Esophagus (tissue), 2 donors: ENCODE measurements around the gene ZNF154. TPM values are rescaled to one million over a fixed set of nuclear protein-coding genes. Genes with fewer than 3 reads are reported as not detected.
"Not testable (repeated sequence)": the region's sequence is repeated elsewhere in the genome, so short reads cannot be mapped to it uniquely, and the experiment has no call there.

Experiments
- H3K27ac ChIP-seq, 2 donors: one replicate each; pipeline ENCODE4 v1.5.1; 2013; ENCODE audit warnings: low read depth in 2 of 2, mild to moderate bottlenecking in 2 of 2, inconsistent platforms in 1 of 2, low read length in 1 of 2, moderate library complexity in 1 of 2
- H3K27me3 ChIP-seq, 2 donors: one replicate each; pipeline ENCODE4 v1.6.1; 2013; ENCODE audit warnings: low read length in 2 of 2, control low read depth in 1 of 2, mild to moderate bottlenecking in 1 of 2; ENCODE audit not compliant: insufficient read depth in 2 of 2, control insufficient read depth in 1 of 2
- H3K36me3 ChIP-seq, 2 donors: one replicate each; pipeline ENCODE4 v1.6.1; 2013; ENCODE audit warnings: low read length in 1 of 2; ENCODE audit not compliant: control insufficient read depth in 2 of 2, insufficient read depth in 2 of 2
- H3K4me1 ChIP-seq, 2 donors: one replicate each; pipeline ENCODE4 v1.6.1; 2013; ENCODE audit warnings: low read length in 1 of 2; ENCODE audit not compliant: control insufficient read depth in 2 of 2, insufficient read depth in 2 of 2
- H3K4me3 ChIP-seq, 2 donors: one replicate each; pipeline ENCODE4 v1.5.1; 2013; ENCODE audit warnings: low read length in 2 of 2, mild to moderate bottlenecking in 2 of 2, low read depth in 1 of 2, moderate library complexity in 1 of 2
- H3K9me3 ChIP-seq, 2 donors: one replicate each; pipeline ENCODE4 v1.6.1; 2013; ENCODE audit warnings: mild to moderate bottlenecking in 2 of 2, low read depth in 1 of 2, low read length in 1 of 2, moderate library complexity in 1 of 2; ENCODE audit not compliant: control insufficient read depth in 2 of 2, insufficient read depth in 1 of 2
- WGBS, 2 donors: extraction: QIAGEN DNeasy Blood & Tissue Kit; methylation state at CpG; one replicate each; pipeline ENCODE4 v1.1.7; 2013; 5-methylcytosine and 5-hydroxymethylcytosine counted together
- polyA plus RNA-seq, 2 donors: library from polyadenylated mRNA; stranded (reverse); fragments of 200-250 nt; gene quantifications; one replicate each; pipeline ENCODE4 v1.2.3, GENCODE V29; 2013
- donor health status: healthy with polysubstance abuse.
- donor health status: Bipolar disorder and iron deficiency.

The ZNF154 gene
- polyA plus RNA-seq = 1 to 10 TPM in 1 of 2 donors, under 1 TPM in 1; 0.98 to 1.6 TPM

DNA sequence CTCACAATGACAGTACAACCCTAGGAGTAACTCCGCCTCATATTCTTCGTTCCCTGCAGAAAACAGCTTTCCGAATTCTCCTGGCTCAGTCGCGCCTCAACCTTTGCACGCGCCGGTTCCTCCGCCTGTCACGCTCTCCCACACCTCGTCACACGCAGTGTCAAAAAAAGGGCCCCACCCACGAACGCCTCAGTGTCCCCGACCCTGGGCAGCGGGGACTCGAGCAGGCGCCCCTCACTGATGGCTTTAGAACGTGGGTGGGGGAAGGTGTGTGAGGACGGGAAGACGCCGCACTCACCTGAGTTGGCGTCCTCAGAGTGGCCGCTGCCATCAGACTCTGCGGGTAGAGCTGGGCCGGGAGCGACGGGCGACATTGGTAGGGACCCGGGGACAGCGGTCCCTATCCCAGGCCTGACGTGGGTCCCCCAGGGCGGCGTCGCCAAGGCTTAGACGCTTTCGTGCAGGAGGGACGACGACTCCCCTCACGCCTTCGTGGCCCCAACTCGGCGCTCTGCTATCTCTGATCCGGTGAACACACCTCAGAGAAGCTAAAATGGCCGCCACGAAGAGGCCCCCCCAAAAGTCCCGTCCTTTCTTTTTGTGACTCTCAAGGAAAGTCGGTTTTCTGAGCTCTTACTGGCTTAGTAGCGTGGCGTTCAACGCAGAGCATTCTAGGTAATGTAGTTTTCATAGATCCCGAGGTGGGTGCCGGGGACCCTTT is at the start of gene ZNF154:
Gene ZNF154 (minus strand): TSS at position 564 of the 721 bp plus-strand sequence. CDS start 233 bp downstream, at position 331.
- no peaks in the 10 kb centered on the region for H3K27me3 ChIP-seq
- peak within 1 kb of the TSS; percentile 53 to 62 for H3K4me3 ChIP-seq
- H3K36me3 ChIP-seq = no peaks in the 10 kb centered on the region
- peaks cover 8 to 28% of the 10 kb centered on the region in 2 donors for H3K9me3 ChIP-seq
- 6 to 8% methylated on average over 53 of the region's 53 CpGs for WGBS, 2 donors
- H3K27ac ChIP-seq = peak within 1 kb of the TSS; percentile 67 to 80
- peaks cover 0 to 4% of the 10 kb centered on the region in 2 donors for H3K4me1 ChIP-seq

DNA sequence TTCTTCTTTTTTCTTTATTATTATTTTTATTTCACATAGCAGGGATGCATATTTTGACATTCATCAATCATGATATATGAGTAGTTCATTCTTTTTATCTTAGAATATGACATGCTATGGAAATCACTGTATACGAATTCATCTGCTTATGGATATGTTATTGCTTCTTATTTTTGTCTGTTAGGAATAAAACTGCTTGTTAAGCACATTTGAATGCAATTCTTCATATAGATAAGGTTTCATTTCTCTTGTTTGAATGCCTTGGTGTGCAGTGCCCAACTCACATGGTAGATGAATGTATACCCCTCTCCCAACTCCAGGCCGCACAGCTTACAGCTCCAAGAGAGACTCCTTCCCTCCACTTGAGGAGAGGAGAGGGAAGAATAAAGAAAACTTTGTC is 48.9 kb upstream of the ZNF154 start:
- no peak overlapping the region for H3K4me3 ChIP-seq
- no peaks in the 10 kb centered on the region for H3K4me1 ChIP-seq
- H3K27me3 ChIP-seq = no peaks in the 10 kb centered on the region
- WGBS, 2 donors = 91 to 95% methylated on average over 2 of the region's 2 CpGs
- H3K27ac ChIP-seq = no peak overlapping the region
- H3K36me3 ChIP-seq = peaks cover 28 to 29% of the 10 kb centered on the region in 2 donors
- H3K9me3 ChIP-seq = peaks cover 8 to 26% of the 10 kb centered on the region in 2 donors

GRCh38 chr19:57755031-57755430 is 46.0 kb upstream of the ZNF154 start:
- 86 to 91% methylated on average over 4 of the region's 4 CpGs for WGBS, 2 donors
- Histone ChIP-seq H3K4me1 (no peaks in the 10 kb centered on the region), H3K27ac (no peak overlapping the region), H3K27me3 (no peaks in the 10 kb centered on the region), H3K4me3 (no peak overlapping the region), H3K36me3 (peaks cover 48 to 52% of the 10 kb centered on the region in 2 donors), H3K9me3 (peaks cover 18 to 41% of the 10 kb centered on the region in 2 donors)

GRCh38 chr19:57754091-57754673 is 45.2 kb upstream of the ZNF154 start:
- Histone ChIP-seq H3K4me3 (no peak overlapping the region), H3K4me1 (no peaks in the 10 kb centered on the region), H3K36me3 (peaks cover 43 to 46% of the 10 kb centered on the region in 2 donors), H3K27me3 (no peaks in the 10 kb centered on the region), H3K27ac (no peak overlapping the region), H3K9me3 (peaks cover 10 to 36% of the 10 kb centered on the region in 2 donors)
- WGBS, 2 donors = 98% methylated on average over 10 of the region's 10 CpGs

- no peaks in the 10 kb centered on the region for H3K4me1 ChIP-seq
- H3K9me3 ChIP-seq = peaks cover 12 to 32% of the 10 kb centered on the region in 2 donors
- 96 to 97% methylated on average over 3 of the region's 3 CpGs for WGBS, 2 donors
- H3K27ac ChIP-seq = no peak overlapping the region
- H3K27me3 ChIP-seq = no peaks in the 10 kb centered on the region
- peak overlapping the region in 1 of 2 donors; percentile 74 for H3K4me3 ChIP-seq
- H3K36me3 ChIP-seq = peaks cover 27 to 31% of the 10 kb centered on the region in 2 donors
Observed at GRCh38 chr19:57748029-57748428, 39.0 kb upstream of the ZNF154 start.

DNA sequence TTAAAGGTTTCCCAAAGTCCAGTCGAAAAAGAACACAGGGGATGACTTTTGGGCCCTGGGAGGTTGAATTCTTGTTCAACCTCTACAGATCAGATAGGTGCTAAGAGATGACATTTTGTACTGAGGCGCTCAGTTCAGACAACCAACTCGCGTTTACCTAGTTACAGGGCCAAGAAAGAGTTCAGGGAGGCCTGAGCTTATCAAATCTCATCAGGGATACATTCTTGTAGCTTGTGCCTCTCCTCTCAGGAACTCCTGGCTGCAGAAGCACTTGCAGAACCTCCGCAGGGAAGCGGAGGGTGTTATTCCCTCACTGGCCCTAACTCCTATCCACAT is 38.4 kb upstream of the ZNF154 start:
- Histone ChIP-seq H3K36me3 (peaks cover 22 to 26% of the 10 kb centered on the region in 2 donors), H3K27ac (no peak overlapping the region), H3K4me3 (peak overlapping the region; percentile 74 to 96), H3K27me3 (no peaks in the 10 kb centered on the region), H3K9me3 (peaks cover 11 to 29% of the 10 kb centered on the region in 2 donors), H3K4me1 (no peaks in the 10 kb centered on the region)
- WGBS, 2 donors = 40 to 47% methylated on average over 6 of the region's 6 CpGs

DNA sequence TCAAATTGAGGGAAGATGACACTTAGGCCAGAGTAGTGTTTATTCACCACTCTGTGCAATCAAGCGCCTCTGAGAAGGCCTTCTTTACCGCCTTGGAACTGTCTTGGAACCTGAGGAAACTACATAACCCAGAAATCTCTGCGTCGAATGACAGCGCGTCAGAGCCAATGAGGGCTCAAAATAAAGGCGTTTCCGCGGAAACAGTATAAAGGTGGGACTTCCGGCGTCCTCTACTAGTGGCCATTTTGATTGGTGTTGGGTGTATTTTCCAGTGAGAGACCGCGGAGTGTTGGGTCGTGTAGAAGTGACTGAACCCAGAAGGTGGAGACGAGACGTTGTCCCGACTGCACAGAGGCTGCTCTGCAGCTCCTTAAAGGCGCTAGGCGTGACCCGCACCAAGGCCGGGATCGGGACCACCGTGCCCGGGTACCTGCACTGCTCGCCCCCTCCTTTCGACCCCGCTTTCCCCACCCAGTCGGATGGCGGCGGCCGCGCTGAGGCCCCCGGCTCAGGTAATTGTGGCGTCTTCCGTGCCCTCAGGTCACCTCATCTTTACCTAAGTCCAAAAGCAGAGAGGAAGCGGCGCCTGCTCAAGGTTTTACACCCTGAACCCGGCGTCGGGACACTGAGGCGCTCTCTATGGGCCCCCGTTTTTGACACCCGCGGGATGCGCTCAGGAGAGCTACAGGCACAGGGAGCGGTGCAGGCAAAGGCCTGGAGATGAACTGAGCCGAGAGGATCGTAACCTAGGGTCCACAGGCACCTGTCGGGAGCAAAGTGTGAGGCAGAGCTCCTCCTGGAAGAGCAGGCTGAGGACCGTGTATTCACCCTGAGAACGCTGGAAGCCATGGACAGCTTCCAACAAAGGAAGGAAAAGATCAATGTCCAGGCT is 37.8 kb upstream of the ZNF154 start, which contains the start of gene ZNF776:
Gene ZNF776 (plus strand): TSS at position 236 of the 892 bp plus-strand sequence. CDS start 244 bp downstream, at position 480.
- peak within 1 kb of the TSS; percentile 91 for H3K27ac ChIP-seq
- H3K27me3 ChIP-seq = no peaks in the 10 kb centered on the region
- H3K9me3 ChIP-seq = peaks cover 9 to 25% of the 10 kb centered on the region in 2 donors
- H3K4me1 ChIP-seq = no peaks in the 10 kb centered on the region
- peaks cover 16 to 20% of the 10 kb centered on the region in 2 donors for H3K36me3 ChIP-seq
- 1 to 2% methylated on average over 51 of the region's 51 CpGs for WGBS, 2 donors
- peak within 1 kb of the TSS; percentile 74 to 96 for H3K4me3 ChIP-seq

DNA sequence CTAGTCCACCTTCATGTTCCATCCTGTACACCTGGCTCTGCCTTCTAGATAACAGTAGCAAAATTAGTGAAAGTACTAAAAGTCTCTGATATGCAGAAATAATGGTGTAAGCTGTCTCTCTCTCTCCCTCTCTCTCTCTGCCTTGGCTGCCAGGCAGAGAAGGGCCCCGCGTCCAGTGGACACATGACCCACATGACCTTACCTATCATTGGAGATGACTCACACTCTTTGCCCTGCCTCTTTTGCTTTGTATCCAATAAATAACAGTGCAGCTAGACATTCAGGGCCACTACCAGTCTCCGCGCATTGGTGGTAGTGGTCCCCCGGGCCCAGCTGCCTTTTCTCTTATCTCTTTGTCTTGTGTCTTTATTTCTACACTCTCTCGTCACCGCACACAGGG is 29.8 kb upstream of the ZNF154 start:
- not testable (repeated sequence) for H3K36me3 ChIP-seq, H3K4me1 ChIP-seq, H3K9me3 ChIP-seq, H3K27ac ChIP-seq, H3K27me3 ChIP-seq, H3K4me3 ChIP-seq
- WGBS, 2 donors = 93% methylated on average over 7 of the region's 7 CpGs

DNA sequence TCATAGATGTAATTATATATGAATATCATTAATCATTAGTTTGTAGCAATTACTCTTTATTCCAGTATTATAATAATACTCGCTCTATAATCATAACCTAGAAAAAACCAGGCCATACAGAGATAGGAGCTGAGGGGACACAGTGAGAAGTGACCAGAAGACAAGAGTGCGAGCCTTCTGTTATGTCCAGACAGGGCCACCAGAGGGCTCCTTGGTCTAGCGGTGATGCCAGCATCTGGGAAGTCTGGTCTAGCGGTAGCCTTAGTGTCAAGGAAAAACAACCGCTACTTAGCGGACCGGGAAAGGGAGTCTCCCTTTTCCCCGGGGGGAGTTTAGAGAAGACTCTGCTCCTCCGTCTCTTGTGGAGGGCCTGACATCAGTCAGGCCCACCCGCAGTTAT is 29.3 kb upstream of the ZNF154 start:
- H3K4me1 ChIP-seq, H3K27me3 ChIP-seq, H3K4me3 ChIP-seq, H3K9me3 ChIP-seq, H3K36me3 ChIP-seq, H3K27ac ChIP-seq: not testable (repeated sequence)
- 12 to 13% methylated on average over 10 of the region's 10 CpGs for WGBS, 2 donors
